Activated CD8-positive, alpha-beta memory T cell treated with anti-CD3 and anti-CD28 coated beads, Interleukin-2, amount 50 U/mL, for 24 hours (primary cell): ENCODE results near the gene STEAP3.

Experiments used
- DNase-seq: peaks from one replicate; pipeline ENCODE4 v3.0.0-alpha.2; 2020; ENCODE audit errors: extremely low read depth

Gene STEAP3

DNA sequence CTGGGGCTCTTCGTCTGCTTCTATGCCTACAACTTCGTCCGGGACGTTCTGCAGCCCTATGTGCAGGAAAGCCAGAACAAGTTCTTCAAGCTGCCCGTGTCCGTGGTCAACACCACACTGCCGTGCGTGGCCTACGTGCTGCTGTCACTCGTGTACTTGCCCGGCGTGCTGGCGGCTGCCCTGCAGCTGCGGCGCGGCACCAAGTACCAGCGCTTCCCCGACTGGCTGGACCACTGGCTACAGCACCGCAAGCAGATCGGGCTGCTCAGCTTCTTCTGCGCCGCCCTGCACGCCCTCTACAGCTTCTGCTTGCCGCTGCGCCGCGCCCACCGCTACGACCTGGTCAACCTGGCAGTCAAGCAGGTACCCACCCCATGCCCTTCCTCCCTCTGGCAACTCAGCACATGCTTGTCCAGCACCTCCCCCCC lies 24.2 kb downstream of the STEAP3 start:
- no peak for DNase-seq

DNA sequence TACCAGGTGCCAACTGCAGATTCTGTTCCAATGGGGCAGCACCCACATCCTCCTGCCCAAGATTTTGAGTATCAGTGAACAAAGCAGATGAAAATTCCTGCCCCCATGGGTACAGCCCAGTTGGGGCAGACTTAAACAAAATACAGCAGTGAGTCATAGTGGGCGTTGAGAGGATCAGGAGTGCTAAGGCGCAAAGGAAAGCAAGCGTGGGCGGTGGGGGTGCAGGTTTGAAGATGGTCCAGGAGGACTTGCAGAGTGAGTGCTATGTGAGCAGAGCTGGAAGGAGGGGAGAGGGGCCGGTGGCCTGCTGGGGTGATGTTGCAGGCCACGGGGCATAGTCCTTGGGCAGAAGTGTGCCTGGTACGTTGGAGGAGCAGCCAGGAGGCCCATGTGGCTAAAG lies 24.7 kb downstream of the STEAP3 start:
- no peak for DNase-seq

DNA sequence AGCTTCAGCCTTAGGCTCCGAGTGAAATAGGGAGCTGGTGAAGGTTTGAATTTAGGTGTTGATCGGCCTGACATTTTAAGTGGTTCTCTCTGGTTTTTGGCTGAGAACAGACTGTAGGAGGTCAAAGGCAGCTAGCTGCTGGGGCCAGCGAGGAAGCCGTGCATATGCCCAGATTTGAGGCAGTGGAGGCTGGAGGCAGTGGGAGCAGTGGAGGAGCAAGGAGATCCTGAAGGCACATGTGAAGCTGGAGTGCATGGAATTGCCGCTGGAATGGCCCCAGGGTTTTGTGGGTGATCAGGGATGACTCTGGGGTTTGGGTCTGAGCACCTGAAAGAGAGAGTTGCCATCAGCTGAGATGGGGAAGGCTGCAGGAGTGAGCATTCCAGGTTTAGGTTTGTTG lies 25.1 kb downstream of the STEAP3 start:
- no peak for DNase-seq

- no peak for DNase-seq
These were observed 25.7 kb downstream of the STEAP3 start for GRCh38 chr2:119249311-119249710.

- no peak for DNase-seq
These were observed 26.5 kb downstream of the STEAP3 start for GRCh38 chr2:119249855-119250717.

GRCh38 chr2:119250718-119251290 lies 27.2 kb downstream of the STEAP3 start:
- no peak for DNase-seq

- DNase-seq, result no peak
These were observed 28.0 kb downstream of the STEAP3 start for GRCh38 chr2:119251652-119252051.

DNA sequence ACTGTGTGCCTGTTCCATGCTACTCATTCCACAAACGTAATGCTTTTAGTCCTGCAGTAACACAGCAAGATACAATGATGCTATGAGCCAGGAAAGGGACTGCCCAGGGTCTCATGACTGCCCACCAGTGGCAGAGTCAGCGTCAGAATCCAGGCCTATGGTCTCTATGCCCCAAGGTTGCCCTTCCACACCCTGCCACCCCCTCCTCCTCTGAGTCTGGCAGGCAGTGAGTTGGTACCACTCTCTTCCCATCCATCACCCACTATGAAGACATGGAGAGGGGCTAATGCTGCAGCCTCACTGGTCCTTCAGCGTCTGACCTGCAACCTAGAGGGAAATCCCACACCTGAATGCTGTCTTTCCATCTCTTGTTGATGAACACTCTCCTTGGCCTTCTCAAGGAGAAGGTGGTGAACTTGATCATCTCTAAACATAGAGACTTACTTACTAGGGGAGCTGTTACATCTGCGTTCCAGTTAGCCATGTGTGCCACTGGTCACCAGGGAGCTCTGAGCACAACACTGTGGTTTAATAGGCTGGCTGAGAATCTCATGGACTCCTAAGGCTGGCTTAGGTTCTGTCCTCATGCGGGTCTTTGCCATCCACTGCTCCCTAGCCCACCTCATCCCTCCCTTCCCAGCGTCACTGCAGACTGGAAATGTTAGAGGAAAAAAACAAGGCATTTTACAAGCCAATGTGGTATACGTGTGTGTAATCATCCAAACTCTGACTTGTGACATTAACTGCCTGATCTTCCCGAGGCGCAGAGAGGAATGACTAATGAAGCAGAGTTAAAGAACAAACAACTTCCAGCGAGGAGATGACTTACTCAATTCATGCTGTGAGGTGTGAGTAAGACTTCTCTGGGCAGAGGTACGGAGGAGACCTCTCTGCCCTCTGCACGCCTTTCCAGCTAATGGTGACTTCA lies 28.8 kb downstream of the STEAP3 start:
- no peak for DNase-seq

GRCh38 chr2:119253114-119253702 lies 29.6 kb downstream of the STEAP3 start:
- no peak for DNase-seq

DNA sequence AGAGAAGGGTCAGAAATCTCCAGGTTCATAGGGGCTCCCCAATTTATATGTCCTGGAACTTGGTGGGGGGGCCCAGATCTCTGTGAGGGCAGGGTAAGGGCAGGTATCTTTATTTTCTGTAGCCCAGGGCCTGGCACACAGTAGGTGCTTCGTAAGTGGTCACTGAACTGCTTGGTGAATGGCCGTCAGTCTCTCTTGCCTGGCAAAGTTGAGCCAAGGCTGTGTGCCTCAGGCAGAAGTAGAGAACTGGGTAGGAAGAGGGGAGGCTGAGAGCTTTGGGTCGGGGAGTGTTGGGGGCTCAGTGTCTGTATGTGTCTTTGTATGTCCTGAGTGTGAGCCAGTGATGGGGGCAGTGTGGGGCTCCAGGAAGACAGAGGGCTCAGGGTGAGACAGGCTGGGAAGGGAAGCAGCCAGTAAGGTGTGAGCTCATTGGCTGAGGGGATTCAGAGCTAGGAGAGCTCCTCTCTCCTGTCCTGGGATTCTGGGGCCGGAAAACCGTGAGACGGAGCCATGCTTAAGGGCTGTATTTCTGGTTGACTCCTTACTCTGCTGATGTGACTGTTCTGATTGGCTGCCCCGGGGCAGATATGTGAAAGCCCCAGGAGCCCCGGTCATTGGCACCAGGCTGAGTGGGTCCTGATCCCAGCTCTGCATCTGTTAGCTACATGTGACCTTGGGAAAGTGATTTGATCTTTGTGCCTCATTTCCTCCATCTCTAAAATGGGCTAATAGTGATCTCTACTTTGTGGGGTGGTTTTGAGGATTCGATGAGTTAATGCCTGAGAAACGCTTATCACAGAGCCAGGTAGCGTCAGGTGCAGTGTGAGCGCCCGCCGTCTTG lies 30.3 kb downstream of the STEAP3 start:
- no peak for DNase-seq

DNA sequence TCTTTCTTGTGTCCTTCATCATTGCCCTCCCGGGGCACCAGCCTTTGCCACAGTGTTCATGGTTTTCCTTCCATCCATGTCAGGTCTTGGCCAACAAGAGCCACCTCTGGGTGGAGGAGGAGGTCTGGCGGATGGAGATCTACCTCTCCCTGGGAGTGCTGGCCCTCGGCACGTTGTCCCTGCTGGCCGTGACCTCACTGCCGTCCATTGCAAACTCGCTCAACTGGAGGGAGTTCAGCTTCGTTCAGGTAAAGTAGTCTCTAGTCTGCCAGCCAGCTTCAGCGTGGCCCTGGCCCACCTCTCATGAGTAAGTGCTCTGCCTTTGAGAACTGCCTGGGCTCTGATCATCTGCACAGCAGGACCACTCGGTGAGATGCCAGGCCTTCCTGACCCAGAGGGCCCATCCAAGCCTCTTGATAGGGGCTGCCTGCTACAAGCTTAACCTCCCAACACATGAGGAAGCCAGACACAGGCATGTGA lies 31.0 kb downstream of the STEAP3 start:
- DNase-seq, result no peak

DNA sequence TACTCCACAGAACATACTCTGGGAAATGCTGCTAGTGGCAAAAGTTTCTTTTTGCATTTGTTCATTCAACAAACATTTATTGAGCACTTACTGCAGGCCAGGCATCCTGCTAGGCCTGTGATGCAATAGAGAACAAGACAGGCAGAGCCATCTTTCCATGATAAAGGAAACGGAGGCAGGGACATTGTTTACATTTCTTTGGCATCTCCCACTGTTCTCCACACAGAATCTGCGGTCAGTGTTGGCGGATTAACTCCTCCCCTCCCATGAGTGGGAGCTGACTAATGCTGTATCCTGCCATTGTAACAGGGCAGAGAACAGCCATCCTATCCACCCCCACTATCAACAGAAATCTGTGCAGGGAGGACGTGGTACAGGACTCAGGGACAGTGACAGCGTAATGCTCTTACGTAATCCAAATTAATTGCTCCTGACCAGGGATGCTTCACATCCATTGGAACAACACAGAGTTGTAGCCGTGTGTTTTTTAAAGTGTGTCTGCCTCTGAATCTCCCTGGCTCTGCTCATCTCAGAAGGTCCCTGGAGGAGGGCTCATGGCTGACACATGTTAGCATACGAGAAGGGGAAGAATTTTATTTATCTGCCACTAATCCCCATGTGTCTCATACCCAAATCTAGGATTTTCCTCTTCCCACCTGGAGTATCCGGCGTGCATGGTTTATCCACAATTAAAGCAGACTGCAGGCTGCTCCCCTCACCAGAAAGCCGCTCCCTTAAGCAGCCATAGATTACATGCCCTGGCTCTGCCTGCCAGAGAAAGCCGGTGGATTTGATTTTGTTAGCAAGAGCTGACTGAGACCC lies 32.3 kb downstream of the STEAP3 start:
- DNase-seq, result no peak

- no peak for DNase-seq
These were observed 32.9 kb downstream of the STEAP3 start for GRCh38 chr2:119256582-119256921.

GRCh38 chr2:119257198-119257597 lies 33.6 kb downstream of the STEAP3 start:
- DNase-seq, result no peak

DNA sequence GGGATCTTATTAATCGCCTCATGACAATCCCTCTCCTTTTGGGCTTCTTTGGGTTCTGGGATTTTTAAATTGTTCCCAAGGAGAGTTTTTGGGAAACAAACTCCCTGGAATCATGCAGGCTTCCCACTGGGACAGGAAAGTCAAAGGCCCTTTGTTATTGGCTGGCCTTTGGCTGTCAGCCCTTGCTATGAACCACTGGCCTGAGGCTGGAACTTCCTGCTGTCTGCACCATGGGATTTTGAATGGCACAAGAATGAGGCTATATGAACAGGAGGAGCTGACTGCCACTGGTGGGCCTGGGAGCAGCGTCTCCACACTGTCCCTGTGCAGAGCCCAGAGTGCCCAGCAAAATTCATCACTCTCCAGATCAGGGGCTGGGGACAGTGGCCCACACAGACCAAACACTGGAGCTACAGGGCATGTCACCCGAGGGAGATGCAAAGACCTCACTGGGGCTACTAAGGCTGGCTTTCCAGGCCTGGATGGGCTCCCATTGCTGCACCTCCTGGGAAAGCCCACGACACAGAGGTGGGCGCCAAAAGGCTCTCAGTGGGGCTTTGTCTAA lies 35.7 kb downstream of the STEAP3 start:
- DNase-seq, result no peak

DNA sequence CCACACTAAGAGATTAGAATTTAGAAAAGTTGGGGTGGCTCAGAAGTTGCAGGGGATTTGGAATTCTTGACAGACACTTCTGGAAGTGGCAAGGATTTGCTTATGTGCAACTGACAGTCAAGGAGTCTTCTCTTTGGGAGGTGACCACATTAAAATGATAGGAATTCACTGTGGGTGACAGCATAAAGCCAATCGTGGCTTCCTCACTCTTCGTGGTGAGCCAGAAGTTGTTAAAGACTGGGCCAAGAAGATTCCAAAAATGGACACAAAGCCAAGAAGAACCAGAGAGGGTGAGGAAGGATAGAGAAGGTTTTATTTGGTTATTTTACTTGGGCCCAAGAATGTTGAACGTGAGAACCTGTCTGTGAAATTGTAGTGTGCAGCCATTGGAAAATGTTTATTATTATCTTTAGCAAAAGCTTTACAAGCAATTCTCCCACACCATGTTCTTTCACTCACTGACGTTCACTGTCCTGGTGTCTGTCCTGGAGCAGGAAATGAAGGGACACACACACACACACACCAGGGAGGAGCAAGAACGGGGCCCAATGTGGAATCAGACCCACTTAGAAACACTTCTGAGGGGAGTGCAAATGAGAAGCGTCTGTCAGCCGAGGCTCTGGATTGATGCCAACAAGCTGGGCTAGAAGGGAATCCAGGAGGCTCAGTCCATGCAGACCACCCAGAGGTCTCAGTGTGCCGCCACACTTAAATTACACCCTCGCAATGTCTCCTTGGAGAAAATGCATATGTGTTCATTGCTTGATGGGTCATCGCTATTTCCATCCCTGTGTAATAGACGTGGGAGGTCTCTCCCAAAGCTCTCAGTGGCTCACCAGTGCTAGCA lies 37.2 kb downstream of the STEAP3 start:
- no peak for DNase-seq

DNA sequence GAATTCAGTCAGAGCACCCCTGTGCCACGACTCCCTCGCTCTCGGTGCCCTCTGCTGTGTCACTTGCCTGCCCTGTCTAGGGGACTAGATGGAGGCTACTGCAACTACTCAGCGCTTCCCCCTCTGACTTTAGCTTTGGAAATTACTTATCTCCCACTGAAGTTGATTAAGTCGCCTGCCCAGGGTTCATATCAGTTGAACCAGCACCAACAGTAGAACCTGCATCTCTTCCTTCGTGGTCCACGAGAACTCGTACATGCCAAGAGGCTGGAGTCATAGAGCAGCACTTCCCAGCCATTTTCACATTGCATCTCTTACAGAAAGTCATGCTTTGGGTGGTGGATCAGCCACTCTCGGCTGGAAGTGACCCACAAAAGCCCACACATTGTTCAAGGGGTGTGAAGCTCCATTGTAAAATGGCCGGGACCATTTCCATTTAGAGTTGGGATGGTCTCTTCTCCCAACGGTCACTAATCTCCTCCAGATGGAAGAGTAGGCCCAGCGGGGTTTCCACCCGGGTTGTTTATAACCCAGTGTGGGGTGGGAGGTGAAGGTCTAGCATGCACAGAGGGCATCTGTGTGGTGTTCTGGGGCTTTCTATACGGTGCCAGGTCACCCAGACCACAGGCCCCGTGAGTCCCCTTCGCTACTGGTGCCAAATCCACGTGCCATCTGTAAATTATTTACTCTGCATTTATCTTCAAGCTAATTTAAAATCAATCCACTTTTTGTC lies 38.0 kb downstream of the STEAP3 start:
- no peak for DNase-seq

DNA sequence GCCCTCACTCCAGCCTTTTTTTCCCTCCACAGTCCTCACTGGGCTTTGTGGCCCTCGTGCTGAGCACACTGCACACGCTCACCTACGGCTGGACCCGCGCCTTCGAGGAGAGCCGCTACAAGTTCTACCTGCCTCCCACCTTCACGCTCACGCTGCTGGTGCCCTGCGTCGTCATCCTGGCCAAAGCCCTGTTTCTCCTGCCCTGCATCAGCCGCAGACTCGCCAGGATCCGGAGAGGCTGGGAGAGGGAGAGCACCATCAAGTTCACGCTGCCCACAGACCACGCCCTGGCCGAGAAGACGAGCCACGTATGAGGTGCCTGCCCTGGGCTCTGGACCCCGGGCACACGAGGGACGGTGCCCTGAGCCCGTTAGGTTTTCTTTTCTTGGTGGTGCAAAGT lies 39.4 kb downstream of the STEAP3 start:
- DNase-seq, result no peak
